ENCODE data around the gene SLC37A2. TPM values are rescaled to one million over a fixed set of nuclear protein-coding genes. Genes with fewer than 3 reads are reported as not detected.

The SLC37A2 gene
- total and polyA plus RNA-seq, 2 of the 13 experiments (the other 11 are each of a cell fraction or from before 2014, with no cell fraction given): 4.6 to 7.1 TPM

GRCh38 chr11:125072961-125073590 lies 10.0 kb downstream of the SLC37A2 start:
- Histone ChIP-seq H3K9ac (ENCODE audit: insufficient read depth, low read depth, low read length) (no peak overlapping the region), H3K27me3 (ENCODE audit: control insufficient read depth in 1 of 2, insufficient read depth in 2 of 2, low read length in 2 of 2) (peaks cover 0 to 4% of the 10 kb centered on the region in 2 experiments; a peak in 1 of 5 replicates), H3K4me3 (replicated peaks in 1 of 3; ENCODE audit: insufficient read depth in 1 of 3, low read depth in 2 of 3, low read length in 3 of 3) (no peak overlapping the region), H3K36me3 (replicated peaks in 1 of 2; ENCODE audit: control insufficient read depth in 1 of 2, insufficient read depth in 2 of 2, low read length in 2 of 2) (no peaks in the 10 kb centered on the region), H3K9me3 (ENCODE audit: low read length) (no peaks in the 10 kb centered on the region), H4K20me1 (ENCODE audit: insufficient read depth, low read length) (no peaks in the 10 kb centered on the region), H3K4me1 (ENCODE audit: insufficient read depth, low read length) (peaks cover 65% of the 10 kb centered on the region), H3K27ac (ENCODE audit: extremely low read length, insufficient read depth, low read length) (no peak overlapping the region), H2AFZ (ENCODE audit: low read length) (no peak overlapping the region), H3K79me2 (ENCODE audit: insufficient read depth, low read length) (no peaks in the 10 kb centered on the region), H3K4me2 (ENCODE audit: low read depth, low read length) (peak overlapping the region; percentile 77; the same call in 1 of the 2 replicates)
- ChIA-PET POLR2A (interaction anchor here (0.9 to 2.9 kb wide), 4 partner anchors 10 to 119 kb away, joined by 3 to 9 read pairs (median 7); partner anchors contain the start of genes CCDC15, SLC37A2 and TMEM218), CTCF (ENCODE audit: low intra/inter-chr PET ratio, low total read pairs) (no interaction called here)
- no peak for FAIRE-seq
- intact Hi-C loops (cut with micrococcal nuclease; ENCODE audit: unreplicated experiment): no loop called here
- no TSS peak for BruUV-seq (replicated peaks)
- 82% methylated on average over 2 of the region's 12 CpGs for WGBS (ENCODE audit: low lambda C conversion rate)
- in situ Hi-C loops (cut with HindIII; ENCODE audit: extremely low pct_ligation_motif_present, low pct_unique_long_range_greater_than_20kb): no loop called here
- no peak for DNase-seq (ENCODE audit: low spot score)
- ATAC-seq: no peak
- TF ChIP-seq, protein P1, sequence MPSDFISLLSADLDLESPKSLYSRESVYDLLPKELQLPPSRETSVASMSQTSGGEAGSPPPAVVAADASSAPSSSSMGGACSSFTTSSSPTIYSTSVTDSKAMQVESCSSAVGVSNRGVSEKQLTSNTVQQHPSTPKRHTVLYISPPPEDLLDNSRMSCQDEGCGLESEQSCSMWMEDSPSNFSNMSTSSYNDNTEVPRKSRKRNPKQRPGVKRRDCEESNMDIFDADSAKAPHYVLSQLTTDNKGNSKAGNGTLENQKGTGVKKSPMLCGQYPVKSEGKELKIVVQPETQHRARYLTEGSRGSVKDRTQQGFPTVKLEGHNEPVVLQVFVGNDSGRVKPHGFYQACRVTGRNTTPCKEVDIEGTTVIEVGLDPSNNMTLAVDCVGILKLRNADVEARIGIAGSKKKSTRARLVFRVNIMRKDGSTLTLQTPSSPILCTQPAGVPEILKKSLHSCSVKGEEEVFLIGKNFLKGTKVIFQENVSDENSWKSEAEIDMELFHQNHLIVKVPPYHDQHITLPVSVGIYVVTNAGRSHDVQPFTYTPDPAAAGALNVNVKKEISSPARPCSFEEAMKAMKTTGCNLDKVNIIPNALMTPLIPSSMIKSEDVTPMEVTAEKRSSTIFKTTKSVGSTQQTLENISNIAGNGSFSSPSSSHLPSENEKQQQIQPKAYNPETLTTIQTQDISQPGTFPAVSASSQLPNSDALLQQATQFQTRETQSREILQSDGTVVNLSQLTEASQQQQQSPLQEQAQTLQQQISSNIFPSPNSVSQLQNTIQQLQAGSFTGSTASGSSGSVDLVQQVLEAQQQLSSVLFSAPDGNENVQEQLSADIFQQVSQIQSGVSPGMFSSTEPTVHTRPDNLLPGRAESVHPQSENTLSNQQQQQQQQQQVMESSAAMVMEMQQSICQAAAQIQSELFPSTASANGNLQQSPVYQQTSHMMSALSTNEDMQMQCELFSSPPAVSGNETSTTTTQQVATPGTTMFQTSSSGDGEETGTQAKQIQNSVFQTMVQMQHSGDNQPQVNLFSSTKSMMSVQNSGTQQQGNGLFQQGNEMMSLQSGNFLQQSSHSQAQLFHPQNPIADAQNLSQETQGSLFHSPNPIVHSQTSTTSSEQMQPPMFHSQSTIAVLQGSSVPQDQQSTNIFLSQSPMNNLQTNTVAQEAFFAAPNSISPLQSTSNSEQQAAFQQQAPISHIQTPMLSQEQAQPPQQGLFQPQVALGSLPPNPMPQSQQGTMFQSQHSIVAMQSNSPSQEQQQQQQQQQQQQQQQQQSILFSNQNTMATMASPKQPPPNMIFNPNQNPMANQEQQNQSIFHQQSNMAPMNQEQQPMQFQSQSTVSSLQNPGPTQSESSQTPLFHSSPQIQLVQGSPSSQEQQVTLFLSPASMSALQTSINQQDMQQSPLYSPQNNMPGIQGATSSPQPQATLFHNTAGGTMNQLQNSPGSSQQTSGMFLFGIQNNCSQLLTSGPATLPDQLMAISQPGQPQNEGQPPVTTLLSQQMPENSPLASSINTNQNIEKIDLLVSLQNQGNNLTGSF (CRISPR knock-in tag; IDR thresholded peaks at IDR 0.05): no peak
- TF ChIP-seq CAMTA2 (CRISPR knock-in tag; IDR thresholded peaks at IDR 0.05; ENCODE audit: borderline replicate concordance) (no peak), KLF6 (CRISPR knock-in tag; IDR thresholded peaks at IDR 0.05) (no peak), KMT2A (CRISPR knock-in tag; IDR thresholded peaks at IDR 0.05) (no peak), ZFP41 (CRISPR knock-in tag; IDR thresholded peaks at IDR 0.05; ENCODE audit: borderline replicate concordance) (no peak), GTF3A (CRISPR knock-in tag; conservative IDR thresholded peaks at IDR 0.05) (no peak), ZNF605 (CRISPR knock-in tag; IDR thresholded peaks at IDR 0.05) (no peak), ZIK1 (CRISPR knock-in tag; IDR thresholded peaks at IDR 0.05; ENCODE audit: borderline replicate concordance, low read depth) (no peak), PHB2 (IDR thresholded peaks at IDR 0.05; ENCODE audit: partially characterized antibody) (no peak), ZNF17 (CRISPR knock-in tag; IDR thresholded peaks at IDR 0.05) (no peak), ZNF576 (CRISPR knock-in tag; IDR thresholded peaks at IDR 0.05) (no peak), KLF11 (CRISPR knock-in tag; IDR thresholded peaks at IDR 0.05) (no peak), ZNF264 (CRISPR knock-in tag; IDR thresholded peaks at IDR 0.05) (no peak), HNRNPH1 (optimal IDR thresholded peaks at IDR 0.05; ENCODE audit: low read depth, low read length) (no peak)
- TF ChIP-seq, protein P2, sequence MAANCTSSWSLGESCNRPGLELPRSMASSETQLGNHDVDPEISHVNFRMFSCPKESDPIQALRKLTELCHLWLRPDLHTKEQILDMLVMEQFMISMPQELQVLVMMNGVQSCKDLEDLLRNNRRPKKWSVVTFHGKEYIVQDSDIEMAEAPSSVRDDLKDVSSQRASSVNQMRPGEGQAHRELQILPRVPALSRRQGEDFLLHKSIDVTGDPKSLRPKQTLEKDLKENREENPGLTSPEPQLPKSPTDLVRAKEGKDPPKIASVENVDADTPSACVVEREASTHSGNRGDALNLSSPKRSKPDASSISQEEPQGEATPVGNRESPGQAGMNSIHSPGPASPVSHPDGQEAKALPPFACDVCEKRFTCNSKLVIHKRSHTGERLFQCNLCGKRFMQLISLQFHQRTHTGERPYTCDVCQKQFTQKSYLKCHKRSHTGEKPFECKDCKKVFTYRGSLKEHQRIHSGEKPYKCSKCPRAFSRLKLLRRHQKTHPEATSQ (CRISPR knock-in tag; IDR thresholded peaks at IDR 0.05; ENCODE audit: borderline replicate concordance): no peak
- TF ChIP-seq, protein P3, sequence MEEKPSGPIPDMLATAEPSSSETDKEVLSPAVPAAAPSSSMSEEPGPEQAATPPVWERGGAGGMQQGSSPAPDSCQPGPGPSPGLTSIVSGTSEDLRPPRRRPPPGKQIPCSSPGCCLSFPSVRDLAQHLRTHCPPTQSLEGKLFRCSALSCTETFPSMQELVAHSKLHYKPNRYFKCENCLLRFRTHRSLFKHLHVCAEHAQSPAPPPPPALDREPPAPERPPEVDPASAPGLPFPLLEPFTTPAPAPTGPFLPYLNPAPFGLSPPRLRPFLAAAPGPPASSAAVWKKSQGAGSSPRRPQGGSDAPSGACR (CRISPR knock-in tag; IDR thresholded peaks at IDR 0.05): no peak
